Left kidney (tissue), 2 donors: ENCODE measurements around the gene FRZB. TPM values are rescaled to one million over a fixed set of nuclear protein-coding genes. Genes with fewer than 3 reads are reported as not detected.

ENCODE experiments used
- DNase-seq: peaks from one replicate; pipeline ENCODE4 v3.0.0-alpha.2; 2013
- polyA plus RNA-seq: library from polyadenylated mRNA; unstranded; fragments of 120-200 nt; gene quantifications from one replicate; pipeline ENCODE4 v1.2.1, GENCODE V29; 2013; ENCODE audit not compliant: insufficient read length

Gene FRZB
- polyA plus RNA-seq, 1 donor = 10.9 TPM

DNA sequence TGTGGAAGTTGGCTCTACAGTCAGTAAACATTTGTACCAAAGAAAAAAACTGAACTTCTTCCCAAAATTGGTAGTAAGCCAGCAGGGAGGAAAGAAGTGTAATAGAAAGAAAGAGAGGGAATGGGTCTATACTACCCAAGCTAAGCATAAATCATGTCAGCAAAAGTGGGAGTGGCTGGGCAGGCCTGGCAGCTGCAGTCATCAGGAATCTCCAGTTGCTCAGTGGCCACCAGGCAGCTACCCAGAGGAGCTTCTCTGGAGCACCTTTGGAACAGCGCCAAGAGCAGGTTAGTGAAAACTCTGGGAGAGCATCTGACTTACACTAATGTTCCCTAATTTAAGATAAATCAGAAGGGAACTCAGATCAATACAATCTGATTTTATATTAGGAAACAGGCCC, 14.3 kb downstream of the FRZB start:
- no peak for DNase-seq

GRCh38 chr2:182845794-182846417, 20.5 kb downstream of the FRZB start:
- DNase-seq = no peak

GRCh38 chr2:182836451-182836850, 30.0 kb downstream of the FRZB start:
- DNase-seq = no peak

GRCh38 chr2:182834293-182834692, 32.1 kb downstream of the FRZB start:
- no peak for DNase-seq

- no peak for DNase-seq
Observed at GRCh38 chr2:182833084-182833854, 33.2 kb downstream of the FRZB start.

DNA sequence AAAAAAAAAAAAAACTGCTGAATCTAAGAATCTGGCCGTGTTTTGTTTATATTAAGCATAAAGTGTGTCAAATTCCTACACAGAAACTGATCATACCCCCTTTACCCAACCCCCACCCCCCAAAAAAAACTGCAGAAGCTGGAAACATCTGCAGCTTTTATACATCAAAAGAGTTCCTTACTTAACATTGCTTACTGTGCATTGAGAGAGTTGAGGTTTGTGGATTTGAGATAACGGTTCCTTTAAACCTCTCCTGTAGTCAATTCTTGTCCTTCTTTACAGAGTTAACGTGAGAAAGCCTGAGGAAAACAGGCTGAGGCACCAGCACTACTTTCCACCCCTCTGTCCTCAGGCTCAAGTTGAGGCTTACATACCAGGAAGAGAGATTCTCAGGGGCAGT, 34.5 kb downstream of the FRZB start:
- DNase-seq = no peak

- no peak for DNase-seq
Observed at GRCh38 chr2:182831101-182831500, 35.3 kb downstream of the FRZB start.

- no peak for DNase-seq
Observed at GRCh38 chr2:182827182-182827879, 39.1 kb downstream of the FRZB start.

DNA sequence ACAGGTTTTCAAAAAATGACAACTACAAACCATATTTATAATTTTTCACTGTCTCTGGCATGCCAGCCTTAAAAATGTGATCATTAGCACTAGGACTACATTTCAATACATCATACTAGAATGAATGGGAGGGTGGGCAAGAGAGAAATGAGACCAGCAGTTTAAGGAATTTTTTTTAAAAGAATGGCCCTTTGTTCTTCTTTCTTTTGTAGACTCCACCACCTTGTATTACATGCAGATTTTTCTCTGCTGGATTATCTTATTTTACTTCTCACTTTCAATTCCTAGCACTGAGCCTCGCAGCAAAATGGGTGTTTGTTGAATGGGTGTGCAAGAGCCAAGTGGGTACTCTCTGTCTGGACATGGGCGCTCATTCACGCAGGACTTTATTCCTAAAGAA, 39.9 kb downstream of the FRZB start:
- no peak for DNase-seq

DNA sequence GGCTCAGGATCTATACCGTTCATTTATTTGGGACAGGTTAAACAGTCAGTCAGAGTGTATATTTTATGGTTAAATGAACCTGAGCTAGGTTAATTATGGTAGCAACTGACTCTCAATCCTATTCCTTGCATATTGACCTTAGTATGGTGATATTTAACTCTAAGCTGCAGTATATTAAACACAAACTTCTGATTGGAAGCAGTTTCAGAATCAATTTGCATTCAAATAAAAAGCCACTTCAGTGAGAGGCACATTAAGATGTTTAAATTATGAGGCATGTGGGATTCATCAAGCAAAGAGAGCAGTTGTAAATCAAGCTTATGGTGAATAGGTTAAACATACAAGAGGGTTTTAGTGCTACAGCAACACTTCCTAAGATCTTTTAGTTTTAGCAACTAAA, 40.4 kb downstream of the FRZB start:
- DNase-seq = no peak

- DNase-seq = no peak
Observed at GRCh38 chr2:182824767-182825158, 41.7 kb downstream of the FRZB start.

DNA sequence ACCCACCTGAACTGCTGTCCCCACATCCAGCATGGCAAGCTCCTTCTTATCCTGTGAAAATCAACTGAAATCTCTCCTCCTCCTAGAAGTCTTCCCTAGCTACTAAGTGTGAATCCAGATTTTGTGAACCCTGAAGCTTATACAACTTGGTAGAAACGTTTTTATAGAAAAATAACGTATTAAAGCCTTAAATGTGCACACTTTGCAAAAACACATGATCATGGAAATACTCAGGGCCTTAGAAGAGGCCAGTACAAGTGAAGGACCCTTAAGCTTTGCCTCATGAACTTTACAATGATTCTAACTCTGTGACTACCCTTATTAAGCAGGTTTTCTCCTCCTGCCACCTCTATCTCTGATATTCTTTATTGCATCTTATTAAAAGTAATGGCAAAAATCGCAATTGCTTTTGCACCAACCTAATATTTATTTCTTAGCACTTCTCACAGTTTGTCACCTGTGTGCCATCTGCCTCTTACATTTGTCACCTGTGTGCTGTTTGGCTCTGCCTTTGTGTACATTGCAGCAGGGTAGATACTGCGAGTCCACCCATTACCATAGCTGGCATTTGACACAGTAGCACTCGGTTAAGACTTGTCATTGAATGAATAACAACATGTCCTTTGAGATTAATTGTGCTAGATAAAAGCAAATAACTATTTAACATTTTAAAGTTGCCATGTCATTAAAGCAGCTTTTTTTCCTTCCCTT, 42.2 kb downstream of the FRZB start:
- DNase-seq = no peak

DNA sequence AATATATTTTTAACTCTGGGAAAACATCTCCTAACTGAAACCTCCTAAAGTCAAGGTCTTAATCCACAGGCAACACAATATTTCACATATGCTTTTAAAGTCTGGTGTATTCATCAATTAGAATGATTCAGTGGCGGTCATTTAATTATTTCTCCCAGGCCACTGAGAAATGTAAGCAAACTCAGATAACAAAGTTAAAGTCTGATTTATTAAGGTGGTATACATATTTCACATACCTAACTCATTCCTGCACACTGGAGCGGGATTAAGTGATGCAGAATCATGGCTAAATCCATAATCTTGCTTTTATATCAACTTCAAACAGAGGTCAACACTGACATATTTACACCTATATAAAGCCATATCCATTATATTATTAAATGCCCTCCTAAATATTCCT, 43.7 kb downstream of the FRZB start:
- no peak for DNase-seq

DNA sequence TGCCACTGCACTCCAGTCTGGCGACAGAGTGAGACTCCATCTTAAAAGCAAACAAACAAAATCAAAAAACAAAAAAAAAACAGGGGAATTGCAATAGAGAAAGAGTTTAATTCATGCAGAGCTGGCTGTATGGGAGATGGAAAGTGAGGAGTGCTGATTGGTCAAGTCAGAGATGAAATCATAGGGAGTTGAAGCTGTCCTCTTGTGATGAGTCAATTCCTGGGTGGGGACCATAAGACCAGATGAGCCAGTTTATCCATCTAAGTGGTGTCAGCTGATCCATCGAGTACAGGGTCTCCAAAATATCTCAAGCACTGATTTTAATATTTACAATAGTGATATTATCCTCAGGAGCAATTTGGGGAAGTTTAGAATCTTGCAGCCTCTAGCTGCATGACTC, 45.3 kb downstream of the FRZB start:
- DNase-seq = no peak

DNA sequence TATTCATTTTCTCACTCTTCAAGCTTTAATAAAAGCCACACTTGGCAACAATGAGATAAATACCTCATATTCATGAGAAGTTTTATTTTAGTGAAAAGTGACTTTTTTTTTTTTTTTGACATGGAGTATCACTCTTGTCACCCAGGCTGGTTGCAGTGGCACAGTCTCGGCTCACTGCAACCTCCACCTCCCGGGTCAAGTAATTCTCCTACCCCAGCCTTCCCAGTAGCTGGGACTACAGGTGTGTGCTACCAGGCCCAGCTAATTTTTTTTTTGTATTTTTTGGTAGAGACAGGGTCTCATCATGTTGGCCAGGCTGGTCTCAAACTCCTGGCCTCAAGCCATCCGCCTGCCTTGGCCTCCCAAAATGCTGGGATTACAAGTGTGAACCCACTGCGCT, 47.0 kb downstream of the FRZB start:
- no peak for DNase-seq

GRCh38 chr2:182818925-182819324, 47.5 kb downstream of the FRZB start:
- DNase-seq = no peak

DNA sequence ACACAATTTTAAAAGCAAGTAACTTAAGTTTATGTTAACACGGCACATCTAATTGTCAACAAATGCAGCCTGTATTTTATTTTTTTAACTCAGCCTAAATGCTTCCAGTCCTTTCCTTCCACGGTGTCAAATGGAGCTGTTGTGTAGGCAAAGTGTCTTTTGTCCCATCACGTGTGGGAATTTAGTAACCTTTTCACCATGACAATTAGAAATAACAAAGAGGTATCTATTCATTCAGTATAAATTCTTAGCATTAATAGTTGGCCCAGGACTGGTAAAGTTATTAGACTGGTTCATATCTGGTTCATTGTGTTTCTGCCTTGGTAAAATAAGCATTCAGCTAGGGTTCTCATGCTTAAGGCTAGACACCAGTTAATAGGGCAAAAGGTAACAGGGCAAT, 47.9 kb downstream of the FRZB start:
- DNase-seq = no peak

DNA sequence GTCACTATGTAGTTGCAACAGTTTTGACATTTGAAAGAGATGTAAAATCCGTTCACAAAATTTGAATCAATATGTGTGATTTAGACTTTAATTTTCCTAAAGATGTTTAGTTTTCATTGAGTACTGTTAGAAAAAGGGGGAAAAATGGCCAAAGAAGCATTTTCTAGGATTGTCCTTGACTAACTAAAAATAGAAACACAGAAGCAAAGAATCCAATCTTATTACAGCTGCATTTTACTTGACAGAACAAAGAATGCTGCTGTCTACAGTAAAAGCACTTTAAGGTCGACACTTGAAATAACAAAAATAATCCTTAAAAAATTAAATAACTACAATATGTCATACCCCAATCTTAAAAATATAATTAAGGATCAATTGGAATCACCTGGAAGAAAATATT, 48.9 kb downstream of the FRZB start:
- no peak for DNase-seq

DNA sequence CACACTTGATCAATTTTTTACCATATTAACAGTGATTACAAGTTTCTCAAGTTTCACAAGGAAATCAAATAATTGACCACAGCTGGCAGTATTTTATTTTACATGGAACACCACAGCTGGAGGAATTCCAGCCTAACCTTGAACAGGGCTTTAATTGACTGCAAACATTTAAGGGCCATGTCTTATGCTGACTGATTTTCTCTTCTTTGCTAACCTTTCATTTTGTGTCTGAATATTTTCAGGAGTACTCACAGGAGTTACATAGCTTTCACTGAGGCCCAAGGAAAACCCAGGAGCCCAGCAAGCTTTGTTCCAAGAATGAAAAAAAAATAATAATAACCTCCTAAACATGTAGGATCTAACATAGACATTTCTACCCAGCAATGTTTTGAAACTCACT, 49.6 kb downstream of the FRZB start:
- no peak for DNase-seq

- no peak for DNase-seq
Observed at GRCh38 chr2:182814804-182815203, 51.6 kb downstream of the FRZB start.

- no peak for DNase-seq
Observed at GRCh38 chr2:182814380-182814779, 52.1 kb downstream of the FRZB start.

DNA sequence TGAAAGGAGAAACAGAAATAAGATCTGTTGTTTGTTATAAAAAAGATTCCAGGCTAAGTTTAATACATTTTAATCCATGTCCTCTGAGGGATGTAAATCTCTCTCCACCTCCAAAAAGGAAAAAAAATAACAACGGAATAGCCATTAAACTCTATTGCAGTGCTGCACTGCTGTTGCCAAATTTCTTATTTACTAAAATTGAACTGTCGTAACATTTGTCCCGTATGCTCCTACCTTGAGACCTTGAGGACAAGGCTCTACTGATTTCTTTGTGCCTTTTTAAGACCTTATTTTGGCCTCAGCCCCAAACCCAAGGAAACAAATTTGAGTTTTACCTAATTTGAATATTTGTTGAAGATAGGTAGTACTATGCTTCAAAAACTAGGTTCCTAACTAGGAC, 56.4 kb downstream of the FRZB start:
- DNase-seq = no peak

- no peak for DNase-seq
Observed at GRCh38 chr2:182807319-182807718, 59.1 kb downstream of the FRZB start.
